H9 (cell line): ENCODE results near the gene BRF1. TPM values are rescaled to one million over a fixed set of nuclear protein-coding genes. Genes with fewer than 3 reads are reported as not detected.

Experiments
- DNase-seq: peaks from one replicate; pipeline ENCODE4 v3.0.0-alpha.2; 2017
- H2AFZ ChIP-seq: one replicate; pipeline ENCODE4 v1.6.1; 2013; ENCODE audit warnings: mild to moderate bottlenecking, low read length, control low read depth, moderate library complexity
- H2AK5ac ChIP-seq: 2 replicates; pipeline ENCODE4 v1.6.1; 2013; ENCODE audit warnings: low read length, control low read depth, mixed read lengths; ENCODE audit not compliant: insufficient read length
- H2BK120ac ChIP-seq: one replicate; pipeline ENCODE4 v1.6.1; 2013; ENCODE audit warnings: low read depth, mild to moderate bottlenecking, low read length, control low read depth, inconsistent platforms; ENCODE audit not compliant: poor library complexity, severe bottlenecking
- H2BK12ac ChIP-seq: 2 replicates; pipeline ENCODE4 v1.6.1; 2013; ENCODE audit warnings: low read length, control low read depth, mixed read lengths, low read depth; ENCODE audit not compliant: insufficient read length
- H2BK15ac ChIP-seq: 2 replicates; pipeline ENCODE4 v1.6.1; 2013; ENCODE audit warnings: low read depth, low read length, control low read depth
- H2BK20ac ChIP-seq: one replicate; pipeline ENCODE4 v1.6.1; 2013; ENCODE audit warnings: low read depth, mild to moderate bottlenecking, low read length, control low read depth, inconsistent platforms; ENCODE audit not compliant: poor library complexity, severe bottlenecking
- H2BK5ac ChIP-seq: 2 replicates; pipeline ENCODE4 v1.6.1; 2013; ENCODE audit warnings: low read length, control low read depth, mixed read lengths; ENCODE audit not compliant: insufficient read length
- H3K14ac ChIP-seq: 2 replicates; pipeline ENCODE4 v1.6.1; 2013; ENCODE audit warnings: low read length, control low read depth; ENCODE audit not compliant: insufficient read depth
- H3K18ac ChIP-seq: 2 replicates; pipeline ENCODE4 v1.6.1; 2013; ENCODE audit warnings: low read depth, mild to moderate bottlenecking, mixed read lengths, low read length, control low read depth; ENCODE audit not compliant: insufficient read length
- H3K23ac ChIP-seq: 2 replicates; pipeline ENCODE4 v1.6.1; 2013; ENCODE audit warnings: low read length, control low read depth, mixed read lengths, low read depth; ENCODE audit not compliant: insufficient read length
- H3K23me2 ChIP-seq: 2 replicates; pipeline ENCODE4 v1.6.1; 2013; ENCODE audit warnings: low read depth, mild to moderate bottlenecking, mixed read lengths, low read length, control low read depth; ENCODE audit not compliant: insufficient read length, poor library complexity, severe bottlenecking
- H3K27ac ChIP-seq: 2 replicates; pipeline ENCODE4 v1.5.1; 2013; ENCODE audit warnings: low read length, control low read depth, mixed read lengths, low read depth; ENCODE audit not compliant: insufficient read length
- H3K27me3 ChIP-seq: 2 replicates; pipeline ENCODE4 v1.6.1; 2013; ENCODE audit warnings: low read length, control low read depth, inconsistent platforms; ENCODE audit not compliant: insufficient read depth
- H3K4ac ChIP-seq: 2 replicates; pipeline ENCODE4 v1.6.1; 2013; ENCODE audit warnings: low read depth, mild to moderate bottlenecking, control low read depth, inconsistent platforms, low read length, moderate library complexity
- H3K4me1 ChIP-seq: 2 replicates; pipeline ENCODE4 v1.6.1; 2013; ENCODE audit warnings: low read length, control low read depth, inconsistent platforms; ENCODE audit not compliant: insufficient read depth
- H3K4me2 ChIP-seq: 2 replicates; pipeline ENCODE4 v1.6.1; 2013; ENCODE audit warnings: low read length, control low read depth, mixed read lengths; ENCODE audit not compliant: insufficient read length, insufficient read depth
- H3K56ac ChIP-seq: 2 replicates; pipeline ENCODE4 v1.6.1; 2013; ENCODE audit warnings: low read depth, mild to moderate bottlenecking, mixed read lengths, low read length, control low read depth; ENCODE audit not compliant: insufficient read length
- H3K79me1 ChIP-seq: 2 replicates; pipeline ENCODE4 v1.6.1; 2013; ENCODE audit warnings: low read depth, mild to moderate bottlenecking, moderate library complexity, low read length, control low read depth, inconsistent platforms; ENCODE audit not compliant: insufficient read depth, poor library complexity, severe bottlenecking
- H3K79me2 ChIP-seq: 2 replicates; pipeline ENCODE4 v1.6.1; 2013; ENCODE audit warnings: low read length, control low read depth, inconsistent platforms; ENCODE audit not compliant: insufficient read depth
- H3K9ac ChIP-seq: 2 replicates; pipeline ENCODE4 v1.6.1; 2013; ENCODE audit warnings: low read length, control low read depth, mixed read lengths; ENCODE audit not compliant: insufficient read length; ENCODE audit errors: extremely low read depth
- H3K9me3 ChIP-seq: one replicate; pipeline ENCODE4 v1.6.1; 2013; ENCODE audit warnings: low read depth, low read length, inconsistent platforms; ENCODE audit not compliant: control insufficient read depth
- H3T11ph ChIP-seq: one replicate; pipeline ENCODE4 v1.6.1; 2013; ENCODE audit warnings: mild to moderate bottlenecking, low read length, control low read depth, inconsistent platforms
- H4K20me1 ChIP-seq: one replicate; pipeline ENCODE4 v1.6.1; 2013; ENCODE audit not compliant: control insufficient read depth, insufficient read length, insufficient read depth
- H4K5ac ChIP-seq: 2 replicates; pipeline ENCODE4 v1.6.1; 2013; ENCODE audit warnings: low read depth, mild to moderate bottlenecking, mixed read lengths, low read length, control low read depth; ENCODE audit not compliant: insufficient read length
- H4K8ac ChIP-seq: replicated peaks from 2 replicates; pipeline ENCODE4 v1.6.1; 2013; ENCODE audit warnings: low read length, control low read depth, mixed read lengths, low read depth; ENCODE audit not compliant: insufficient read length
- H4K91ac ChIP-seq: 2 replicates; pipeline ENCODE4 v1.6.1; 2013; ENCODE audit warnings: low read depth, mild to moderate bottlenecking, moderate library complexity, mixed read lengths, low read length, control low read depth; ENCODE audit not compliant: insufficient read length
- H3K27ac Mint-ChIP-seq, 3 experiments: 2 replicates in 2 of 3; 3 replicates in 1 of 3; pipeline ENCODE4 v1.8.0; 2020 to 2021; ENCODE audit warnings: mixed read lengths in 3 of 3, mild to moderate bottlenecking in 1 of 3, moderate library complexity in 1 of 3
- H3K27me3 Mint-ChIP-seq: 2 replicates; pipeline ENCODE4 v1.8.0; 2021; ENCODE audit warnings: low read depth, mild to moderate bottlenecking, moderate library complexity, mixed read lengths
- H3K36me3 Mint-ChIP-seq, 3 experiments: 2 replicates in 2 of 3; 3 replicates in 1 of 3; pipeline ENCODE4 v1.8.0; 2020 to 2021; ENCODE audit warnings: low read depth in 3 of 3, mixed read lengths in 3 of 3; ENCODE audit not compliant: insufficient read depth in 1 of 3
- H3K4me1 Mint-ChIP-seq, 2 experiments: 2 replicates each; pipeline ENCODE4 v1.8.0; 2020; ENCODE audit warnings: mixed read lengths in 2 of 2
- H3K4me3 Mint-ChIP-seq, 2 experiments: 2 replicates in 1 of 2; 3 replicates in 1 of 2; pipeline ENCODE4 v1.8.0; 2020 to 2021; ENCODE audit warnings: mild to moderate bottlenecking in 2 of 2, mixed read lengths in 2 of 2, moderate library complexity in 1 of 2
- H3K9me3 Mint-ChIP-seq, 2 experiments: 2 replicates in 1 of 2; 3 replicates in 1 of 2; pipeline ENCODE4 v1.8.0; 2020; ENCODE audit warnings: mild to moderate bottlenecking in 2 of 2, mixed read lengths in 2 of 2, moderate library complexity in 1 of 2
- WGBS: extraction: QIAGEN DNeasy Blood & Tissue Kit; methylation state at CpG from one replicate; pipeline ENCODE4 v1.1.7; 2013; ENCODE audit warnings: missing lambda C conversion rate, low lambda C conversion rate, mixed read lengths; ENCODE audit not compliant: insufficient read length; ENCODE audit errors: extremely low coverage; 5-methylcytosine and 5-hydroxymethylcytosine counted together
- total RNA-seq: library from RNA; stranded (reverse); gene quantifications from 2 replicates; pipeline ENCODE4 v1.2.1, GENCODE V29; 2021
- TF ChIP-seq, protein P1 (sequence below): fragments of 200-600 bp; sonication (generic); conservative IDR thresholded peaks from 3 replicates; pipeline ENCODE4 v1.8.0; 2021; ENCODE audit warnings: antibody characterized with exemption, mild to moderate bottlenecking

Gene BRF1
- total RNA-seq, 1 experiment from 2014 or later: 28.3 TPM

DNA sequence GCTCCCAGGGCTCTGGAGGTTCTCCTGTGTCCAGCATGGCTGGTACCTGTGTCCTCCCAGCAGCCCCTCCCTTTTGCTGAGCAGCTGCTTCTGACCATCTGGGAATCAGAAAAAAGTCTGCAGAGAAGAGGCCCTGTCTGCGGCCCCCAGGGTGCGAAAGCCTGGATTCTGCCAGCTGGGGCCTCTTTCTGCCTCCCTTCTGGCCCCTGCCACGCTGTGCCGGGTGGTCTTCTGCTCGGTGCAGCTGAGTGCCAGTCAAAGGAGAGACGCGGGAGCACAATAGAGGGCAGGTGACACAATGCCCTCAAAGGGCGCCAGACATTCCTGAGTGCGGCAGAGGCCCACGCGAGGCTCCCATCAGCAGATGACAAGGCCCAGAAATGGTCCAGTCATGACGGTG, 39.8 kb downstream of the BRF1 start:
- Histone ChIP-seq H4K20me1 (no peaks in the 10 kb centered on the region), H3K4me2 (no peak overlapping the region), H3K56ac (no peak overlapping the region), H2AFZ (no peak overlapping the region), H3K4ac (no peak overlapping the region), H2BK15ac (no peak overlapping the region), H3K9ac (no peak overlapping the region), H3K79me1 (no peaks in the 10 kb centered on the region), H3K9me3 (no peaks in the 10 kb centered on the region), H3K79me2 (no peaks in the 10 kb centered on the region), H2AK5ac (no peak overlapping the region), H3T11ph (no peak overlapping the region), H4K91ac (no peak overlapping the region), H3K27me3 (no peaks in the 10 kb centered on the region), H3K4me1 (no peaks in the 10 kb centered on the region), H3K23me2 (no peaks in the 10 kb centered on the region), H2BK12ac (no peak overlapping the region), H3K23ac (no peak overlapping the region), H2BK5ac (no peak overlapping the region), H2BK120ac (no peak overlapping the region), H2BK20ac (no peak overlapping the region), H3K18ac (no peak overlapping the region), H4K5ac (no peak overlapping the region), H4K8ac (no peak overlapping the region), H3K27ac (no peak overlapping the region), H3K14ac (no peak overlapping the region)
- Mint-ChIP-seq H3K9me3 (no peaks in the 10 kb centered on the region), H3K4me1 (no peaks in the 10 kb centered on the region), H3K27me3 (no peaks in the 10 kb centered on the region), H3K36me3 (peaks cover 0 to 5% (median 4%) of the 10 kb centered on the region in 3 experiments; a peak in 3 of 7 replicates), H3K4me3 (no peak overlapping the region), H3K27ac (no peak overlapping the region)
- peak; percentile 22 for DNase-seq
- TF ChIP-seq, protein P1, sequence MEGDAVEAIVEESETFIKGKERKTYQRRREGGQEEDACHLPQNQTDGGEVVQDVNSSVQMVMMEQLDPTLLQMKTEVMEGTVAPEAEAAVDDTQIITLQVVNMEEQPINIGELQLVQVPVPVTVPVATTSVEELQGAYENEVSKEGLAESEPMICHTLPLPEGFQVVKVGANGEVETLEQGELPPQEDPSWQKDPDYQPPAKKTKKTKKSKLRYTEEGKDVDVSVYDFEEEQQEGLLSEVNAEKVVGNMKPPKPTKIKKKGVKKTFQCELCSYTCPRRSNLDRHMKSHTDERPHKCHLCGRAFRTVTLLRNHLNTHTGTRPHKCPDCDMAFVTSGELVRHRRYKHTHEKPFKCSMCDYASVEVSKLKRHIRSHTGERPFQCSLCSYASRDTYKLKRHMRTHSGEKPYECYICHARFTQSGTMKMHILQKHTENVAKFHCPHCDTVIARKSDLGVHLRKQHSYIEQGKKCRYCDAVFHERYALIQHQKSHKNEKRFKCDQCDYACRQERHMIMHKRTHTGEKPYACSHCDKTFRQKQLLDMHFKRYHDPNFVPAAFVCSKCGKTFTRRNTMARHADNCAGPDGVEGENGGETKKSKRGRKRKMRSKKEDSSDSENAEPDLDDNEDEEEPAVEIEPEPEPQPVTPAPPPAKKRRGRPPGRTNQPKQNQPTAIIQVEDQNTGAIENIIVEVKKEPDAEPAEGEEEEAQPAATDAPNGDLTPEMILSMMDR: no peak
- no CpG with 5 or more reads among the region's 12 CpGs for whole genome bisulfite sequencing
